Ovary (tissue), 3 donors: ENCODE measurements around the gene ELOVL5.

Source experiments
- CTCF ChIP-seq, 3 donors: fragments of 450-650 bp in 2 of 3; fragments of 200-600 bp in 1 of 3; IDR thresholded peaks; one replicate each; pipeline versions ENCODE4 v1.5.1 to v1.8.0; 2016 to 2022; ENCODE audit warnings: antibody characterized with exemption in 3 of 3, mild to moderate bottlenecking in 1 of 3
- EP300 ChIP-seq: sonication (generic); formaldehyde crosslinking; IDR thresholded peaks from one replicate; pipeline ENCODE4 v1.6.1; 2017; ENCODE audit warnings: antibody characterized with exemption
- POLR2A ChIP-seq: fragments of 450-650 bp; IDR thresholded peaks from one replicate; pipeline ENCODE4 v1.6.1; 2017; ENCODE audit warnings: antibody characterized with exemption, mild to moderate bottlenecking, moderate library complexity
- donor health status: DM: no; HTN: no; CAD: no.

GRCh38 chr6:53284901-53285300, 63.8 kb downstream of the ELOVL5 start:
- TF ChIP-seq CTCF (IDR thresholded peaks at IDR 0.05) = no peak
- TF ChIP-seq POLR2A = no peak
- no peak for TF ChIP-seq EP300
